ENCODE results near the gene RHNO1.
"Not testable (repeated sequence)": the region's sequence is repeated elsewhere in the genome, so short reads cannot be mapped to it uniquely, and the experiment has no call there.

RHNO1 gene

DNA sequence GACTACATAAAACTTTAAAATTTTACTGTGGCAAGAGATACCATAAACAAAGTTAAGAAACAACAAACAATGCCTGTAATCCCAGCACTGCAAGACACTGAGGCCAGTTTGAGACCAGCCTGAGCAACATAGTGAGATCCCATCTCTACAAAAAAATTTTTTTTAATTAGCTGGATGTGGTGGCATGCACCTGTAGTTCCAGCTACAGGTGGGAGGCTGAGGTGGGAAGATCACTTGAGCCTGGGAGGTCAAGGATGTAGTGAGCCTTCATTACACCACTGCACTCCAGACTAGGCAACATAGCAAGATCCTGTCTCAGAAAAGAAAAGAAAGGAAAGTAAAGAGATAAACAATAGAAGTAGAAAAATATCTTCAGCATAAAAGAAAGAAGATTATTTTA, 16.9 kb upstream of the RHNO1 start:
- no peak for ATAC-seq

DNA sequence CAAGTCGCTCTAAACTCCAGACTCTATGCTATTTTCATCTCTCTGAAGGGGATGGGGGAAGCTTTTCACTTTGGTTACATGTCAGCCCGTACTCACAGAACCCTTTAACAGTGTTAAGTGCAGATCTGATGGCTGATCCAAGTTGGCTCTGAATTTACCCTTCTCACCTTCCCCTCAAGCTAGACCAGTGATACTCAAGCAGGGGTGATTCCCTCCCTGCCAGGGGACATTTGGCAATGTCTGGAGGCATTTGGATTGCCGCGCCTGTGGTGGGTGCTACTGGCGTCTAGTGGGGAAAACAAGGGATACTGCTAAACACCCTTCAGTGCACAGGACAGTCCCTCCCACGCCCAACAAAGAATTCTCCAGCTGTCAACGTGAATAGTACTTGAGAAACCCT, 14.1 kb upstream of the RHNO1 start:
- no peak for ATAC-seq

- not testable (repeated sequence) for ATAC-seq
Measured at GRCh38 chr12:2863402-2863801, 13.6 kb upstream of the RHNO1 start.

DNA sequence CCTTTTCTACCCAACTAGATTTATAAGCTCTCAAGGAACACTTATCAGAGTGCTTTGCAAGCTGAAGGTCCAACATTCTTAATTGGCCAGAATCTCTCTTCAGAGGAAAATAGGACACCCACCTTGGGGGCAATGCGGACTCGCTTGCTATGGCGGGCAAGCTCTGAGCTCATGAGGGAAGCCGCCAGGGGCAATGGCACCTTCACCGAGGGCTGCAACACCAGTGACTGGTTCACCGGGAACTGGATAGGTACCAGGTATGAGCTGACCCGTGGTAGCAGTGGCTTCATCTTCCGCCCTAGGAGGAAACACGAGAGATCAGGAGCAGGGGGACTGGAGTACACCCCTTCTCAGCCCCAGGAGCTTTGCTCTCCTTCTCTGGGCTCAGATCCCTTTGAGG, 12.8 kb upstream of the RHNO1 start:
- ATAC-seq, result no peak

- not testable (repeated sequence) for ATAC-seq
Measured at GRCh38 chr12:2868986-2869632, 7.9 kb upstream of the RHNO1 start.

- ATAC-seq, result peak; percentile 28 to 43
Measured at GRCh38 chr12:2876431-2877046, 484 bp upstream of the RHNO1 start.

DNA sequence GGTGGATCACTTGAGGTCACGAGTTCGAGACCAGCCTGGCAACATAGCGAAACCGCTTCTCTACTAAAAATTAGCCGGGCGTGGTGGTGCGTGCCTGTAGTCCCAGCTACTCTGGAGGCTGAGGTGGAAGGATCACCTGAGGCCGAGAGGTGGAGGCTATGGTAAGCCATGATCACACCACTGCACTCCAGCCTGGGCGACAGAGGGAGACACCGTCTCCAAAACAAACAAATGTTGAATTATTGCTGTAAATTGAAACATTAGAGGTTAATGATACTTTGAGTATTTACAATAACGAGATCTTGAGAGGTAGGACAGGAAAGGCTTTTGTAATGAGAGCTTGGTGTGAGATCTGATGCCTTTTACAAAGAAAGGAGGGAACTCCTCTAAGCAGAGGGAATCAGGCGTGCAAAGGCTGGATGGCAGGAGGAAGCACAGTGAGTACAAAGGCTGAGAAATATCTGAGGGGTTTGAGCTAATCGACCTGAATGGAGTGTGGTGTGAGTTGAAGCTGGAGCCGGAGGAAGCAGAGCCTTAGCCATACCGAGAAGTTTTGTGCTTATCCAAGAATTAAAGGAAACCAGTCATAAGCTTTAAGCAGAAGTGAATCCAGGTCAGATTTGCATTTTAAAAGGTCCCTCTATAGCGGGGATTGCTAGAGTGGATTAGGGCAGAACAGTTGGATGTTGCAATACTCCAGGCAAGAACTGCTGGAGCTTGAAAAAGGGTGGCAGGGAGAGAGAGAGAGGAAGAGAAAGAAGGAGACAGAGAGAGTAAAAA, 1.1 kb downstream of the RHNO1 start:
- ATAC-seq, result peak in 1 of 2 donors; percentile 6

- ATAC-seq, result peak; percentile 45 to 54
Measured at GRCh38 chr12:2879853-2880252, 2.8 kb downstream of the RHNO1 start.

- no peak for ATAC-seq
Measured at GRCh38 chr12:2884810-2885209, 7.8 kb downstream of the RHNO1 start.

DNA sequence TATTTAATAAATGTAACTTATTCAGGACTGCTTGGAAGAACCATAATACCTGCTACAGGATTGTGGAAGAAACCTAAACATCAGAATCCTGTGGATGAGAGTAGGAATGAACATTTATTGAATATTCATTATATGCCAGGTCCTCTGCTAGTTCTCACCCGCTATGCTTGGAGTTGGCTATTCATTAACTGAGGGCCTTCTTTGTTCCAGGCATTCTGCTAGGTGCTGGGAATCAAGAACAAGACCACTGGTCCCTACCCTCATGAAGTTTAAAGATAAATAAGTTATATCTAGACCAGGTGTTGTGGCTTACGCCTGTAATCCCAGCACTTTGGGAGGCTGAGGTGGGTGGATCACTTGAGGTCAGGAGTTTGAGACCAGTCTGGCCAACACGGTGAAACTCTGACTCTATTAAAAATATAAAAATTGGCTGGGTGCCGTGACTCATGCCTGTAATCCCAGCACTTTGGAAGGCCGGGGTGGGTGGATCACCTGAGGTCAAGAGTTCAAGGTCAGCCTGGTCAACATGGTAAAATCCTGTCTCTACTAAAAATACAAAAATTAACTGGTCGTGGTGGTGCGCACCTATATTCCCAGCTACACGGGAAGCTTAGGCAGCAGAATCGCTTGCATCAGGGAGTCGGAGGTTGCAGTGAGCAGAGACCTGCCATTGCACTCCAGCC, 9.9 kb downstream of the RHNO1 start:
- no peak for ATAC-seq

DNA sequence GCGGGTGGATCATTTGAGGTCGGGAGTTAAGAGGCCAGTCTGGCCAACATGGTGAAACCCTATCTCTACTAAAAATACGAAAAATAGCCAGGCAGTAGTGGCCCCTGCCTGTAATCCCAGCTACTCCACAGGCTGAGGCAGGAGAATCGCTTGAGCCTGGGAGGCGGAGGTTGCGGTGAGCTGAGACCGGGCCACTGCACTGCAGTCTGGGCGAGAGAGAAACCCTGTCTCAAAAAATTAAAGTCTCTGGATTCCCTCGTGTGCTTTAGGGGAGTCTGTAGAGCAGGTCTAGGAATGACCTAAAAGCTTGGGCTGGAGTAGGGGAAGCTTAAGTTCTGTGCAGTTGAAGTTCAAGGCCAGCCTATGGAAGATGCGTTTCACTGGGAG, 13.0 kb downstream of the RHNO1 start:
- ATAC-seq, result no peak

DNA sequence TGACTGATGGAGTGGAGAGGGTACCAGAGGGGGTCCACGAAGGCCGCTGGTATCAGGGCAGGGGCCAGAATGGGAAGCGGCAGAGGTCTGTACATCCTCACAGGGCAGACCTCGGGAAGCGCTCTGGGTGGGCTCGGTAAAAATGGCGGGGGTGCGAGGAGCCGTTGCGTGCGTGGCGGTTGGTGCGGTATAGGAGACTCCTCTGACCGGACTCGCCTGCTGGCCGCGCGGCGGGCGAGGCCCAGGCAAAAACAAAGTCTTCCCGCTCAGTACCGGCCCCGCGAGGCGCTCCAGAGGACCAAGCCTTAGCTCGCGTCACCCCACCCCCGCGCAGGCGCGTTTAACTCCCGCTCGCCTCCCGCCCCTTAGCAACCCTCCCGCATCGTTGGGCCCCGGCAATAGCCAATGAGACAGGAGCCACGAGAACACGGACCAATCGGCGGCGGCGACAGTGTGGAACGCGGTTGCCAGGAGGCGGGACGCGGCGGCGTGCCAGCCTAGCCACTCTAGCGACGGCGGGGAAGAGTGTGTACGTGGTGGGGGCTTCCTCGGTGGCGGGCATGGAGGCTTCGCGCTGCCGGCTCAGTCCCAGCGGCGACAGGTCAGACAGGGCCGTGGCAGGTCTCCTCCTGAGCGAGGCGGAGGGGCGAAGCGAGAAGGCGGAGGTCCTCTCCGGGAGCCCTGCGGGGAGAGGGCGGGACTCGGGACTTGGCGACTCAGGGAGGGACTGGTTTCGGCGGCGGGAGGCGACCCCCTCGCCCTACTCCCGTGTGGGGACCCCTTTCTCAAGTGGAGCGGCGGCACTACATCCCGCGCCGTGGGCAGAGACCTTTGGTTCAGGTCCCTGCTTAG, 13.6 kb downstream of the RHNO1 start, which contains the start of gene TULP3:
TSS of gene TULP3 (plus strand) at position 504 of the 852 bp plus-strand sequence. CDS start at position 561, 57 bp downstream.
- ATAC-seq, result peak; percentile 100

- ATAC-seq, result peak in 1 of 2 donors; percentile 3
Measured at GRCh38 chr12:2891240-2892053, 14.4 kb downstream of the RHNO1 start.

- ATAC-seq, result no peak
Measured at GRCh38 chr12:2892246-2892645, 15.2 kb downstream of the RHNO1 start.

DNA sequence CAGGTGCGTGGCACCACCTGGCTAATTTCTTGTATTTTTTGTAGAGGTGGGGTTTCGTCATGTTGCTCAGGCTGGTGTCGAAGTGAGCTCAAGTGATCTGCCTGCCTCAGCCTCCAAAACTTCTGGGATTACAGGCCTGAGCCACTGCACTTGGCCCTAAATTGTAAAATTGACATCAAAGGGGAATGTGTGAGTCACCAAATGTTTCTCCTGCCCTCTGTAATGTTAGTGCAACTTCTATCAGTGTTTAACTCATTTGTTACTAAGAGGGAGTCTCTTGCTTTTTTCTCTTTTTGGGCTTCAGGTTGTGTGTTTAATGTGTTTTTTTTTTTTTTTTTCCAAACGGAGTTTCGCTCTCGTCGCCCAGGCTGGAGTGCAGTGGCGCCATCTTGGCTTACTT, 16.0 kb downstream of the RHNO1 start:
- ATAC-seq, result no peak

DNA sequence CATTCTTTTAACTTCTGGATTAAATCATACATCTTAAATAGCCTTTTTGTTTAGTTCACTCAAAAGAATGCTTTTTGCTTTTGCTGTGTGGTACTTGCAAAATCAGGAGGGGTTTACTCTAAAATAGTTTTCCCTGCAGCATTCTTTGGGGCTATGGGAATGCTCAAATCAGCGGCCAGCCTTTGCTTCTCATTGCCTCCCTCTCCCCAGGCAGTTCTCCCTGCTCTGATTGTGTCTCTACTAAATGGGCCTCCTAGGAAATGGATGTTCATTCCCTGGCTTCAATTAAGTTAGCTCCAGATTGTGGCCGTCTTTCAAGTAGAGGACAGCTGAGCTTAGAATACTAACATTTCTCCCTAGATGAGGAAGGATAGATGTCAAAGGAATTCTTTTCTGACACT, 18.0 kb downstream of the RHNO1 start:
- no peak for ATAC-seq

DNA sequence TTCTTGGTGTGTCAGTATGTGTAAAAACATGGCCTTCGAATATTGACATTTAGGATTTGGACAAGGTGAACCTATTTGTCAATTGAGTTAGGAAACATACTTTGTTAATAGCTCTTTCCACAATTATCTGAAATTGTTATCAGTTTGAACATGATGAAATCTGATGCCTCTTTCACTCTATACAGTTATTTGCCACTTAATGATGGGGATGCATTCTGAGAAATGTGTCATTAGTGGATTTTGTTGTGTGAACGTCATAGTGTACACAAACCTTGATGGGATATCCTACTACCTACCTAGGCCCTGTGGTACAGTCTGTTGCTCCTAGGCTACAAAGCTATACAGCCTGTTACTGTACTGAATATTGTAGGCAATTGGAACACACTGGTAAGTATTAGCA, 18.5 kb downstream of the RHNO1 start:
- no peak for ATAC-seq

GRCh38 chr12:2897418-2897817, 20.4 kb downstream of the RHNO1 start:
- no peak for ATAC-seq

DNA sequence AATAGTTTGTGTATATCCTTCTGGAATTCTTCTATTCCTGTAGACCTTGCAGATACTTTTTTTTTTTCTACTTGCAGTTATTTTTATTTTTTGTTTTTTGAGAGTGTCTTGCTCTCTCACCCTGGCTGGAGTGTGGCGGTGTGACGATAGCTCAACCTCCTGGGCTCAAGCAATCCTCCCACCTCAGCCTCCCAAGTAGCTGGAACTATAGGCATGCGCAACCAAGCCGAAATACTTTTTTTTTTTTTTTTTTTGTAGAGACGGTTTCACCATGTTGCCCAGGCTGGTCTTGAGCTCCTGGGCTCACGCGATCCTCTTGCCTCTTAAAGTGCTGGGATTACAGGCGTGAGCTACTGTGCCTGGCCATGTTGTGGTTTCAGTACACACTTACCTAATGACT, 23.6 kb downstream of the RHNO1 start:
- no peak for ATAC-seq

DNA sequence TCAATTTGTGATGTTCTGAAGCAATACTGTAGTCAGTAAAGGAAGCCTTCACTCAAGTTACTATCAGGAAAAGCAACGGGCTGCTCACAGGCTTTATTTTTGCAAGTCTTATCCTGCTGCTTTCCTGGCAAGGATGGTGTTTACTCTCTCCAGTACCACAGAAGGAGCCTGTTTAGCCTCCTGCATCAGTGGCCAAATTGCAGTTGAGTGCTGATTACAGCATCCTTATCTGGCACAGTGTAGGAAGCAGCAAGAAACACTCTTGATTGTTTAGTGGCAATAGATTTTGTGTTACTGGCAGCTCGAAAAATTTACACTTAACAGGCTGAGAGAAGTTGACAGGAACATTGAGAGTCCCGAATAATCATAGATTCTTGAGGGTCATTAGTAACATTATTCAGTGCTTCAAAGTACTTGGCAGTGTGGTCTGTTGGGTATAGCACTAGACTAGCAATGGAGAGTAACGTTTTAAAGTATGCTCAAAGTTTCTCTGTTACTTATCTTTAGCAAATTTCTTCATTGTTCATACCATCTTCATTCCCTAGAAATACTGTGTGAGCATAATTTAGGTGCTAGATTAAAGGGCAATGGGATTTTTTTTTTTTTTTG, 25.4 kb downstream of the RHNO1 start:
- ATAC-seq, result no peak

DNA sequence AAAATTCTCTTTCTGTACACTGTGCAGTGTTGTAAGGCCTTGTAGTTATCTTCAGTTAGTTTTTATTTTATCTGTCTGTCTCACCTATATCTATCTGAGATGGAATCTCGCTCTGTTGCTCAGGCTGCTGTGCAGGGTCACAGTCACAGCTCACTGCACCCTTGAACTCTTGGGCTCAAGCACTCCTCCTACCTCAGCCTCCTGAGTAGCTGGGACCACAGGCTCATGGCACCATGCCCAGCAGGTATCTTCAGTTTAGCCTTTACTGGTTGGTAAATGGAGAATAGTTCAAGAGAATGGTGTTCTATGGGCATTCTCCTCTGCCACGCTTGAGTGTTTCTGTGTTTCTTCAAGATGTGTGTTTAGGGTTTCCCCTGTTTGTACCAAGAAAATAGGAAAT, 27.2 kb downstream of the RHNO1 start:
- ATAC-seq, result no peak

All from activated CD4-positive, CD25-positive, alpha-beta regulatory T cell treated with anti-CD3 and anti-CD28 coated beads, Interleukin-2, amount 50 U/mL, for 24 hours (primary cell).